T-cell (primary cell): ENCODE measurements around the gene LAMTOR4. TPM values are rescaled to one million over a fixed set of nuclear protein-coding genes. Genes with fewer than 3 reads are reported as not detected.
A peak's percentile ranks its signal among the peaks of the same experiment; 100 is the strongest.
"Not testable (repeated sequence)": the region's sequence is repeated elsewhere in the genome, so short reads cannot be mapped to it uniquely, and the experiment has no call there.

Source experiments
- ATAC-seq, 4 experiments: fragments of 200-7000 bp in 3 of 4; fragments of 150-1000 bp in 1 of 4; cut with Tn5 transposase; replicated peaks in 1 of 4; 1 replicate in 3 of 4; 2 replicates in 1 of 4; pipeline ENCODE4 v1.10.0; 2021; ENCODE audit warnings: moderate library complexity in 3 of 4, mild to moderate bottlenecking in 2 of 4, moderate number of reproducible peaks in 1 of 4
- CTCF ChIA-PET, 2 donors: fragments of 300-600 bp; sonication (Branson Sonifier 250); formaldehyde crosslinking; loops; one replicate each; lab custom pipeline; 2022; ENCODE audit warnings: antibody characterized with exemption in 2 of 2; lab: Charles Lee
- POLR2A ChIA-PET, 2 donors: fragments of 300-600 bp; sonication (Branson Sonifier 250); formaldehyde crosslinking; loops; one replicate each; lab custom pipeline; 2022; ENCODE audit warnings: antibody characterized with exemption in 2 of 2; lab: Charles Lee
- DNase-seq, 35 experiments: peaks; one replicate each; pipeline versions ENCODE4 v3.0.0 to v3.0.0-alpha.2; 2013 to 2023
- H3K27ac ChIP-seq: one replicate; pipeline ENCODE4 v1.5.1; 2013; ENCODE audit warnings: low read length
- H3K27me3 ChIP-seq, 2 experiments: replicated peaks in 1 of 2; 1 replicate in 1 of 2; 2 replicates in 1 of 2; pipeline versions ENCODE4 v1.6.1 to v1.7.0; 2013; ENCODE audit warnings: low read length in 1 of 2, mixed read lengths in 1 of 2; ENCODE audit not compliant: control insufficient read depth in 2 of 2, insufficient read depth in 2 of 2; ENCODE audit errors: extremely low read depth in 1 of 2
- H3K36me3 ChIP-seq, 2 donors: 1 replicate in 1 of 2; 2 replicates in 1 of 2; pipeline versions ENCODE4 v1.6.1 to v1.7.0; 2013; ENCODE audit warnings: low read length in 1 of 2; ENCODE audit not compliant: control insufficient read depth in 2 of 2, insufficient read depth in 1 of 2; ENCODE audit errors: extremely low read depth in 1 of 2
- H3K4me1 ChIP-seq, 2 experiments: 1 replicate in 1 of 2; 2 replicates in 1 of 2; pipeline versions ENCODE4 v1.6.1 to v1.7.0; 2013; ENCODE audit warnings: low read length in 2 of 2, mixed read lengths in 1 of 2; ENCODE audit not compliant: insufficient read depth in 2 of 2, control insufficient read depth in 1 of 2; ENCODE audit errors: extremely low read depth in 1 of 2
- H3K4me3 ChIP-seq, 2 donors: 1 replicate in 1 of 2; 2 replicates in 1 of 2; pipeline versions ENCODE4 v1.5.1 to v1.7.0; 2013; ENCODE audit warnings: mild to moderate bottlenecking in 2 of 2, low read length in 1 of 2, moderate library complexity in 1 of 2; ENCODE audit not compliant: control insufficient read depth in 1 of 2; ENCODE audit errors: extremely low read depth in 1 of 2
- H3K9me3 ChIP-seq: 2 replicates; pipeline ENCODE4 v1.7.0; 2013
- H3K27ac Mint-ChIP-seq, 2 donors: one replicate each; pipeline ENCODE4 v1.8.0; 2020 to 2021; ENCODE audit warnings: mild to moderate bottlenecking in 2 of 2, mixed read lengths in 2 of 2
- H3K27me3 Mint-ChIP-seq, 2 donors: one replicate each; pipeline ENCODE4 v1.8.0; 2021 to 2022; ENCODE audit warnings: mixed read lengths in 2 of 2
- H3K36me3 Mint-ChIP-seq: one replicate; pipeline ENCODE4 v1.8.0; 2021; ENCODE audit warnings: mixed read lengths
- H3K4me1 Mint-ChIP-seq, 3 donors: one replicate each; pipeline ENCODE4 v1.8.0; 2020 to 2022; ENCODE audit warnings: mixed read lengths in 3 of 3, mild to moderate bottlenecking in 1 of 3
- H3K4me3 Mint-ChIP-seq, 3 donors: one replicate each; pipeline ENCODE4 v1.8.0; 2020 to 2022; ENCODE audit warnings: mild to moderate bottlenecking in 3 of 3, mixed read lengths in 3 of 3, moderate library complexity in 3 of 3
- H3K9me3 Mint-ChIP-seq, 3 donors: one replicate each; pipeline ENCODE4 v1.8.0; 2020 to 2022; ENCODE audit warnings: mixed read lengths in 3 of 3
- WGBS: methylation state at CpG from one replicate; pipeline ENCODE4 v1.1.5; 2013; ENCODE audit warnings: missing lambda C conversion rate; ENCODE audit not compliant: insufficient coverage; 5-methylcytosine and 5-hydroxymethylcytosine counted together
- total RNA-seq, 35 experiments: library from RNA in 6 of 35; stranded (reverse) in 6 of 35; fragments of 120-200 nt in 1 of 35; gene quantifications; one replicate each; pipeline versions ENCODE4 v1.2.1 to v1.2.4 and lab custom pipeline; 2013 to 2026

LAMTOR4 gene
- total RNA-seq, 5 donors from 2014 or later (not counting 1 experiment from before 2014, with no cell fraction given) = 140 to 216 (median 187) TPM

DNA sequence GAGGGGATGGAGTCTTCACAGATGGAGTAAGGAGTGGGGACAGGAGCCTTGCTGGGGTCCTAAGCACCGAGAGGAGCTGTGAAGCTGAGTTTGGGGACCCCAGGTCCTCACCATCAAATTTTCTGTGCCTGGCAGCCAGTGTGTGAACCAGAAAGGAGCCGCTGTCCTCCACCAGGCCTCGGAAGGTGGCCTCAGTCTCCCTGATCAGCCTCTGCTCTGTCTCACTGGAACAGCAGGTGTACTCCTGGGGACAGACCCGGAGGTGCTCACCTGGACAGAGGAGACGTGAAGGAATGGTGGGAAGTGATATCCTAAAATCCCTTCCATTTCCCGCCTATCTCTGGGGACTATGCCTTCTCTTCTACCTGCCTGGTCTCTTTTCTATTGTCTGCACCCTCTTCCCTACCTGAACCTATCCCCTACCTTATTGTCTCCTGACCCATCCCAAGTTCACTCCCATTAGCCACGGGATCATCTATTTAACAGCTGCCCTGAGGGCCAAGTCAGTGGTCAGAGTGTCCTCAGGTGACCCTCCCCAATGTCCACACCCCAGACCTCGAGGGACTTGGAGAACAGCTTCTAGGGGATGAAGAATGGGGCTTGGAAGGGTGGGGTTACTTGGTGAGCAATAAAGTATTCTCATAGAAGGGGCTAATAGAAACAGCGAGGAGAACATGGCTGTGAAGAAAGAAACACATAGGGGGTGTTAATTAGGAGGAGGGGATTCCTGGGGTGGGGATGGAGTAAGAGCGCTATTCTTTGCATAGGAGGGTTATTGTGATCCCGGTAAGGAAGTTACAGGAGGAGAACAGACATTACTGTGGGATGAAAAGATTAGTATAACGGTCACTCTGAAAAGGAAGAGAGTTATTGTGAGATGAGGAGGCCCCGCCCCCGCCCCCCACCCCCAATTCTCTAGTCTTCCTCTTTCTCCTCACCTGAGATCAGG, 27.7 kb downstream of the LAMTOR4 start:
- POLR2A ChIA-PET = interaction anchor here (0.6 to 1.1 kb wide), 4 partner anchors 19 to 254 kb away, joined by 3 read pairs; partner anchors contain the start of gene MBLAC1 (in 1 of the 2)
- Histone ChIP-seq H3K4me3 (peak overlapping the region; percentile 69 to 74), H3K27ac (peak overlapping the region; percentile 18), H3K9me3 (no peaks in the 10 kb centered on the region), H3K27me3 (peaks cover 0 to 9% of the 10 kb centered on the region in 2 experiments), H3K36me3 (no peaks in the 10 kb centered on the region), H3K4me1 (peaks cover 19 to 46% of the 10 kb centered on the region in 2 experiments)
- Mint-ChIP-seq H3K27ac (peak overlapping the region; percentile 74 to 80), H3K36me3 (peaks cover 3% of the 10 kb centered on the region), H3K27me3 (peaks cover 0 to 1% of the 10 kb centered on the region in 2 donors), H3K9me3 (peaks cover 0 to 6% (median 4%) of the 10 kb centered on the region in 3 donors), H3K4me3 (peak overlapping the region; percentile 75 to 82 (median 76)), H3K4me1 (peaks cover 37 to 50% (median 40%) of the 10 kb centered on the region in 3 donors)
- CTCF ChIA-PET = interaction anchor here in 1 of 2 donors (0.6 to 1.8 kb wide), 2 partner anchors 28 to 76 kb away, joined by 3 to 6 read pairs; partner anchors contain the start of gene LAMTOR4
- ATAC-seq = no peak
- no peak for DNase-seq
- WGBS = 82% methylated on average over 6 of the region's 14 CpGs

- Mint-ChIP-seq H3K27ac (peak within 1 kb of the TSS; percentile 74 to 80), H3K9me3 (peaks cover 0 to 6% (median 4%) of the 10 kb centered on the region in 3 donors), H3K4me3 (peak within 1 kb of the TSS; percentile 75 to 82 (median 76)), H3K36me3 (peaks cover 3% of the 10 kb centered on the region), H3K4me1 (peaks cover 43 to 55% (median 47%) of the 10 kb centered on the region in 3 donors), H3K27me3 (no peaks in the 10 kb centered on the region)
- Histone ChIP-seq H3K4me3 (peak within 1 kb of the TSS; percentile 69 to 74), H3K9me3 (no peaks in the 10 kb centered on the region), H3K27me3 (peaks cover 0 to 5% of the 10 kb centered on the region in 2 experiments), H3K4me1 (peaks cover 25 to 41% of the 10 kb centered on the region in 2 experiments), H3K36me3 (no peaks in the 10 kb centered on the region), H3K27ac (peak within 1 kb of the TSS; percentile 49)
- POLR2A ChIA-PET = interaction anchor here (0.6 to 1.1 kb wide), 4 partner anchors 20 to 253 kb away, joined by 3 read pairs; partner anchors contain the start of gene MBLAC1 (in 1 of the 2)
- DNase-seq = peak; percentile 91 to 99 (median 96)
- 3% methylated on average over 66 of the region's 78 CpGs for WGBS
- peak; percentile 87 to 90 (median 88) for ATAC-seq
- CTCF ChIA-PET = interaction anchor here in 1 of 2 donors (0.6 to 1.8 kb wide), 5 partner anchors 13 to 77 kb away, joined by 3 to 6 read pairs (median 3); partner anchors contain the start of gene LAMTOR4
Observed at GRCh38 chr7:100177045-100178001, 28.6 kb downstream of the LAMTOR4 start, which contains the start of the genes GPC2 and STAG3. GPC2 (minus strand) TSS chr7:100177381; CDS start chr7:100177199, 182 bp downstream. STAG3 (plus strand) TSS chr7:100177918; CDS start chr7:100180557, 2,639 bp downstream.

- H3K9me3 ChIP-seq, H3K27me3 Mint-ChIP-seq, H3K4me3 ChIP-seq, H3K36me3 Mint-ChIP-seq, ATAC-seq, CTCF ChIA-PET, H3K9me3 Mint-ChIP-seq, H3K36me3 ChIP-seq, DNase-seq, H3K27ac ChIP-seq, H3K27me3 ChIP-seq: not testable (repeated sequence)
- POLR2A ChIA-PET = interaction anchor here in 1 of 2 donors (0.5 to 0.6 kb wide), 2 partner anchors 19 to 139 kb away, joined by 6 read pairs; no protein-coding TSS in a partner anchor
- peaks cover 49 to 53% (median 50%) of the 10 kb centered on the region in 3 donors for H3K4me1 Mint-ChIP-seq
- WGBS = no CpG with 5 or more reads among the region's 3 CpGs
- H3K4me3 Mint-ChIP-seq = peak overlapping the region in 2 of 3 donors; percentile 37 to 59
- H3K4me1 ChIP-seq = peaks cover 30 to 41% of the 10 kb centered on the region in 2 experiments
- peak overlapping the region in 1 of 2 donors; percentile 90 for H3K27ac Mint-ChIP-seq
Observed at GRCh38 chr7:100180084-100180483, 31.4 kb downstream of the LAMTOR4 start.

DNA sequence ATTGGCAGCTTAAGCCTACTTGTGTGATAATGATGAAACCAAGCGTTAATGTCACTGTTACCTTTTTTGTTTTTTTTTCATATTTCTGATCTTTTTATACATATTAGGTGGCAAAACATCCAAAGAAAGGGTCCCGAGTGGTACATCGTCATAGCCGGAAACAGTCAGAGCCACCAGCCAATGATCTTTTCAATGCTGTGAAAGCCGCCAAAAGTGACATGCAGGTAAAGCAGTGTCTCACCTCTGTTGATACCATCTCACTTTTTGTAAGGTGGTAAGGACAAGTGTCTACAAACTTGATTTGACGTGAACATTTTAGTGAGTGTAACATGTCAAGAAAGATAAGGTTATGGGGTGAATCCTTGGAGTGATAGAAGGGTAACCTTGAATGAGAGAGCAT, 33.9 kb downstream of the LAMTOR4 start:
- H3K27me3 Mint-ChIP-seq, H3K36me3 ChIP-seq, H3K4me3 ChIP-seq, H3K36me3 Mint-ChIP-seq, H3K27me3 ChIP-seq, H3K9me3 ChIP-seq, H3K9me3 Mint-ChIP-seq, CTCF ChIA-PET: not testable (repeated sequence)
- H3K27ac Mint-ChIP-seq = peak overlapping the region; percentile 84 to 90
- POLR2A ChIA-PET = interaction anchor here (0.6 kb wide), 2 partner anchors 248 to 262 kb away, joined by 3 read pairs; no protein-coding TSS in a partner anchor
- peaks cover 26 to 27% of the 10 kb centered on the region in 2 experiments for H3K4me1 ChIP-seq
- peaks cover 31 to 37% (median 32%) of the 10 kb centered on the region in 3 donors for H3K4me1 Mint-ChIP-seq
- peak overlapping the region in 1 of 3 donors; percentile 59 for H3K4me3 Mint-ChIP-seq
- WGBS = no CpG with 5 or more reads among the region's 6 CpGs
- peak overlapping the region; percentile 23 for H3K27ac ChIP-seq
- DNase-seq (peak in 3 of 35 experiments; percentile 29 to 57 (median 41)), ATAC-seq (peak in 1 of 4 experiments; percentile 33)

DNA sequence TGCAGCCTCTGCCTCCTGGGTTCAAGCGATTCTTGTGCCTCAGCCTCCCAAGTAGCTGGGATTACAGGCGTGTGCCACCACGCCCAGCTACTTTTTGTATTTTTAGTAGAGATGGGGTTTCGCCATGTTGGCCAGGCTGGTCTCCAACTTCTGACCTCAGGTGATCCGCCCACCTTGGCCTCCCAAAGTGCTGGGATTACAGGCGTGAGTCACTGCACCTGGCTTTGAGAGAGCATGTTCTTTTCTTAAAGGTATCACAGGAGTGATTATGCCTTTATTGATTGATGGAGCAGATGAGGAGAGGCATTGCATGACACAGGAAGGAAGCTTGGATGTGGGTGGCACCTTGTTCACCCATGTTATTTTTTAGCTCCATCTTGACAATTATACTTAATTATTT, 34.4 kb downstream of the LAMTOR4 start:
- ATAC-seq, H3K4me3 ChIP-seq, H3K9me3 Mint-ChIP-seq, H3K27me3 Mint-ChIP-seq, CTCF ChIA-PET, DNase-seq, H3K36me3 Mint-ChIP-seq, H3K9me3 ChIP-seq, H3K36me3 ChIP-seq, H3K27ac ChIP-seq, H3K27me3 ChIP-seq, H3K4me3 Mint-ChIP-seq: not testable (repeated sequence)
- Mint-ChIP-seq H3K4me1 (peaks cover 31 to 33% (median 32%) of the 10 kb centered on the region in 3 donors), H3K27ac (peak overlapping the region in 1 of 2 donors; percentile 90)
- POLR2A ChIA-PET = interaction anchor here (0.6 kb wide), 2 partner anchors 247 to 261 kb away, joined by 3 read pairs; no protein-coding TSS in a partner anchor
- WGBS = 85% methylated on average over 5 of the region's 6 CpGs
- peaks cover 21 to 26% of the 10 kb centered on the region in 2 experiments for H3K4me1 ChIP-seq
